RWPE1 (cell line): Measurements from ENCODE around the gene UBN2.

Source experiments
- CTCF ChIA-PET: fragments of 350-600 bp; sonication (Branson Sonifier 250); formaldehyde crosslinking; extraction: SDS; loops from one replicate; lab custom pipeline; 2021; lab: Yijun Ruan, JAX
- POLR2A ChIA-PET: fragments of 400-600 bp; formaldehyde crosslinking; extraction: SDS; loops from one replicate; lab custom pipeline; 2020; ENCODE audit warnings: antibody characterized with exemption; ENCODE audit not compliant: low non-redundant PET; lab: Yijun Ruan, JAX
- DNase-seq: peaks from one replicate; pipeline ENCODE4 v3.0.0; 2012; ENCODE audit warnings: low spot score
- H3K27ac ChIP-seq: fragments of 450-650 bp; 2 replicates; pipeline ENCODE4 v1.5.1; 2017
- CTCF ChIP-seq: fragments of 450-650 bp; conservative IDR thresholded peaks from 2 replicates; pipeline ENCODE4 v1.5.1; 2017; ENCODE audit warnings: low read depth, mild to moderate bottlenecking

The UBN2 gene

GRCh38 chr7:139286144-139286543, 55.1 kb downstream of the UBN2 start:
- no peak for DNase-seq
- no peak overlapping the region for H3K27ac ChIP-seq
- no peak for TF ChIP-seq CTCF
- ChIA-PET CTCF (no interaction called here), POLR2A (no interaction called here)

- ChIA-PET POLR2A (no interaction called here), CTCF (no interaction called here)
- TF ChIP-seq CTCF, result no peak
Measured at GRCh38 chr7:139292821-139293220, 61.8 kb downstream of the UBN2 start.

GRCh38 chr7:139293534-139293933, 62.5 kb downstream of the UBN2 start:
- DNase-seq, result no peak
- no peak for TF ChIP-seq CTCF
- H3K27ac ChIP-seq, result no peak overlapping the region
- POLR2A ChIA-PET, result no interaction called here
- CTCF ChIA-PET, result no interaction called here

More at GRCh38 chr7:139292821-139293220, 61.8 kb downstream of the UBN2 start:
- H3K27ac ChIP-seq, result no peak overlapping the region
- DNase-seq, result no peak

GRCh38 chr7:139294241-139294640, 63.2 kb downstream of the UBN2 start:
- H3K27ac ChIP-seq, result no peak overlapping the region
- TF ChIP-seq CTCF, result no peak
- POLR2A ChIA-PET, result no interaction called here
- CTCF ChIA-PET, result no interaction called here
- no peak for DNase-seq

- ChIA-PET POLR2A (no interaction called here), CTCF (no interaction called here)
- no peak for TF ChIP-seq CTCF
- DNase-seq, result no peak
- no peak overlapping the region for H3K27ac ChIP-seq
Measured at GRCh38 chr7:139294951-139295575, 64.0 kb downstream of the UBN2 start.

- TF ChIP-seq CTCF, result no peak
- no peak for DNase-seq
- CTCF ChIA-PET, result no interaction called here
- POLR2A ChIA-PET, result no interaction called here
- H3K27ac ChIP-seq, result no peak overlapping the region
Measured at GRCh38 chr7:139297795-139298194, 66.8 kb downstream of the UBN2 start.
